Left cardiac atrium (tissue), 4 donors: Measurements from ENCODE around the gene GPC6. TPM values are rescaled to one million over a fixed set of nuclear protein-coding genes. Genes with fewer than 3 reads are reported as not detected.
"Not testable (repeated sequence)": the region's sequence is repeated elsewhere in the genome, so short reads cannot be mapped to it uniquely, and the experiment has no call there.

Experiments used
- ATAC-seq, 2 donors: fragments of 200-7000 bp; cut with Tn5 transposase; one replicate each; pipeline ENCODE4 v1.9.1; 2020; ENCODE audit warnings: mild to moderate bottlenecking in 2 of 2, moderate library complexity in 2 of 2
- DNase-seq: peaks from one replicate; pipeline ENCODE4 v3.0.0-alpha.2; 2020
- intact Hi-C, 2 donors: fragments of 100-400 bp; cut with DNase I; formaldehyde crosslinking; loops; one replicate each; pipeline versions ENCODE4 v1.14.1 to v1.15.1; 2022 to 2023
- total RNA-seq, 2 donors: library from RNA; stranded (reverse); fragmentation: NEBNext Ultra II Directional; extraction: Animal tissue kit (Norgen Biotek cat#: 25700); gene quantifications; one replicate each; pipeline ENCODE4 v1.2.1, GENCODE V29; 2021
- donor health status: DM: no; HTN: yes; CAD: no.
- donor health status: DM: no; HTN: yes; CAD: no; lungs with severe emphysema.
- donor health status: DM: yes; HTN: yes; CAD: no.
- donor health status: Dilated cardiomyopathy.

Gene GPC6
- total RNA-seq, 2 donors from 2014 or later = 2.8 to 5.4 TPM

GRCh38 chr13:94204163-94204562 is 977.6 kb downstream of the GPC6 start:
- DNase-seq = no peak
- no peak for ATAC-seq
- intact Hi-C loops = no loop called here

GRCh38 chr13:94204946-94205345 is 978.3 kb downstream of the GPC6 start:
- intact Hi-C loops = no loop called here
- ATAC-seq (no peak), DNase-seq (no peak)

DNA sequence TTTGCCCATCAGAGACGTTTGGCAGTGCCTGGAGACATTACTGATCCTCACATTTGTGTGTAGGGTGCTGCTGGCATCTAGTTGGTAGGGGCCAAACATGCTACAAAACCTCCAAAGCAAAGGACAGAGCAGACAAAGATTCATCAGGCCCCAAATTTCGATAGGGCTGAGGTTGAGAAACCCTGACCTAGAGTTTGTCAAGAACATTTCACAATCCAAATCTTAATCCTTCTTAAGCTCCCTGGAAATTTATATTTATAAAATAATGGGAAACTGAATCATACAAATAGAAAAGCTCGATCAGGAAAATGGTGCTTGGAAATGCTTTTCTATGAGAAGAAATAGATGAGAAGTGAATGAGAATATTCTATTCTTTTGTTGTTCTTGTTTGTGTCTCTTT is 979.3 kb downstream of the GPC6 start:
- intact Hi-C loops = no loop called here
- ATAC-seq = no peak
- DNase-seq = no peak

- DNase-seq = no peak
- no peak for ATAC-seq
- intact Hi-C loops = no loop called here
Measured at GRCh38 chr13:94209117-94209516, 982.5 kb downstream of the GPC6 start.

- DNase-seq, ATAC-seq, intact Hi-C loops: not testable (repeated sequence)
Measured at GRCh38 chr13:94209913-94210312, 983.3 kb downstream of the GPC6 start.

DNA sequence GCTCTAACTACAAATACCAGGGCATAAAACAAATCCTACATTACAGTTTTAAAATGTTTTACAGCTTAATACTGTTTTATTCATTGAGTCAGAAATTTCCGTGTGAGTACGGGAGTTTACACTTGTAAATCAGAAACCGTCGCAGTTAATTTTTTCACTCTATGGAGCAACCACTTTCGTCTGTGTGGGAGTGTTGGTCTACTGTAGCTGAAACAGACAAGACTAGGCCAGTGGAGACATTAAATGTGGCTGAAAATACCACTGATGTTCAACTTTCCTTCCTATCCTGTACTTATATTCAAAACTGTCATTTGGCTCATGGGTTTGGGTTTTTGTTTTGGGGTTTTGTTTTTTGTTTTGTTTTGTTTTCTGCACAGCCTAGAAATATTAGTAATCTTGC is 984.2 kb downstream of the GPC6 start:
- no peak for DNase-seq
- intact Hi-C loops = no loop called here

DNA sequence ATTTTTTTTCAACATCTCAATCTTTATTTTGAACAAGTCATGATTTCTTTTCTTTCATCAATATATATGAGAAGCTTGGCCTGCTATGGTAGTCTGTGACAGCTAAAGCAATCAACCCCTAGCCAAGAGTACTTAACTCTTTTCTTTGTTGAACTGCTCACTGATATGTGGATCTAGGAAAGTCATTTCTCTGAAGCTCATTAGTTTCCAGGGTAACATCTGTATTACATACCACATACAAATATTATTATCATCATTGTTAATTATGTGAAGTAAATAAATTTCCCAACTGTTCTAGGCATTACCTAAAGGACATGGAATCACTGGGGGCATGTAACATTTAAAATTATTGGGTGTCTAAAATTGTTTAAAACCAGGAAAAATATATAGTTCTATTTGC is 985.6 kb downstream of the GPC6 start:
- intact Hi-C loops = no loop called here
- ATAC-seq = no peak
- DNase-seq = no peak

More for the DNA sequence above, 984.2 kb downstream of the GPC6 start:
- peak in 1 of 2 donors; percentile 47 for ATAC-seq

DNA sequence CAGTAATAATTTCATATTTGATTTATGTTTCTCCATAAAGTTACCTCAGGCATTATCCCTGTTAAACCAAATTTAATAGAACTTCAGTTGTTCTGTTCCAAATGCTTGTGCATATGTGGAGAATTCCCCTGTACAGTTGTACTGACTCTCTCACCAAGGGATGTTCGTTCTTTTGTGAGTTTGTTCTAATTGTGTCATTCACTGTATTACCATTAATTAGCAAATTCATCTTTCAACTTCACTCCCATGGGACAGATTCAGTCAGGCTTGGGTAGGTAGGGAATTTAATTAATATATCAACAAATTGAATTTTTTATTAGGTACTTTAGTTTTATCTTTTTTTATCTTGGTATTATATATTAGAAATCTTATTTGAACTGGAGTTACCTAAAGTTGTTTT is 987.5 kb downstream of the GPC6 start:
- intact Hi-C loops = no loop called here
- no peak for ATAC-seq

DNA sequence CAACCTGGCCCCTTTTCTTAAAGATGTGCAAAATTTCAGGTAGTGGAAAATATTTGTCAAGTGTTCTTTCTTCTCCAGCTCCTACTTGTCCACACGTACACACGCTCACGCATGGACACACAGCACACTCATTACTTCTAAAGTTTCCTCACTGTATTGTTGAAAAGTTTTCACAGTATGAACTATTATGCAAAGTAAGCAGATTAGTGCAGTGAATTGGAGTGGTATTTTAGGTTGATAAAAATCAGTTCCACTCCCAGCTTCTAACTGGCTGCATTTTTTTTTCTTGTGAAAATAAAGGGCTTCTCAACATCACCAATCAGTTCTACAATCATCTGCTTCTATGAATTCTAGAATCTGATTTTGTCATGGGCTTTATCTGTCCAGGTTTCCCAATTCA is 988.4 kb downstream of the GPC6 start:
- no peak for DNase-seq
- no peak for ATAC-seq
- intact Hi-C loops = no loop called here

More for the DNA sequence above, 987.5 kb downstream of the GPC6 start:
- DNase-seq = no peak

DNA sequence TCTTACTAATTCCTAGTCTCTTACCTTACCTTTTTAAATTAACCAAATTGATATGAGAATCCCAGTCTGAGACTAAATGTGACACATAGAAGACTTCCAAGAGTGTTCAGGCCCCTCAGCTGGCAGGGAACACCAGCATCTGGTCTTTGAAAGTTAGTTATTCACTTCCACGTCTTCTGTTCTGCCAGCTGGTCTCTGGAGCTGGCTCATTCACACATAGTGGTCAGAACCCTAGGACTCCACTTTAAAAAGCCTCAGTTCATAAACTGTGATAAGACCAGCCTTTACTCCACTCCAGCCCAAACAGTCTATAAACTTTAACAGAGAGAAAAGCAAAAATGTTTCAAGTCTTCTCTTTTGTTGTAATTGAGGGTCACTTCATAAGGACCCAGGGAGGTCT is 989.9 kb downstream of the GPC6 start:
- ATAC-seq = no peak
- DNase-seq = no peak
- intact Hi-C loops = no loop called here

DNA sequence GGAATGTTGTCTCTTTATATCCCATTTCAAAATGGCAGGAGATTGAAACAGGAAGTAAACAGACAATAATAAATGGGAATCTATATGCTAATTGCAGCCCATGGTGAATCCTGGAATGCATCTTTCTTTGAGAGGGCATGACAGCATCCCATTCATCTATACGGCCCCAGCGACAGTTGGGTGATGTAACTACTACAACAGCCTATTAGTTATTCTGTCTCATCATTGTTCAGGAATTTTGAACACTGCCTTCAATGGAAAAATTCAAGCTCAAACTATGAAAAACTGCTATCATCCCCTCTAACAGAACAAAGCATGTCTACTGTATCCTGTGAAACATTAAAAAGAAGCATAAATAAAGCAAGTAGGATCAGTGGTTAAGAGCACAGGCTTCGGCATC is 990.8 kb downstream of the GPC6 start:
- no peak for ATAC-seq
- DNase-seq = no peak
- intact Hi-C loops = no loop called here

- intact Hi-C loops = no loop called here
- ATAC-seq = no peak
- DNase-seq = no peak
Measured at GRCh38 chr13:94218537-94218936, 991.9 kb downstream of the GPC6 start.

- intact Hi-C loops = no loop called here
- ATAC-seq = no peak
- DNase-seq = no peak
Measured at GRCh38 chr13:94218951-94219350, 992.3 kb downstream of the GPC6 start.

- ATAC-seq = no peak
- DNase-seq = no peak
- intact Hi-C loops = no loop called here
Measured at GRCh38 chr13:94224670-94225069, 998.1 kb downstream of the GPC6 start.

- intact Hi-C loops = no loop called here
- ATAC-seq (no peak), DNase-seq (no peak)
Measured at GRCh38 chr13:94227255-94227879, 1000.8 kb downstream of the GPC6 start.

GRCh38 chr13:94228763-94229162 is 1002.2 kb downstream of the GPC6 start:
- intact Hi-C loops = no loop called here
- ATAC-seq = peak; percentile 68 to 73
- no peak for DNase-seq

- ATAC-seq (no peak), DNase-seq (no peak)
Measured at GRCh38 chr13:94232161-94232950, 1005.7 kb downstream of the GPC6 start.

DNA sequence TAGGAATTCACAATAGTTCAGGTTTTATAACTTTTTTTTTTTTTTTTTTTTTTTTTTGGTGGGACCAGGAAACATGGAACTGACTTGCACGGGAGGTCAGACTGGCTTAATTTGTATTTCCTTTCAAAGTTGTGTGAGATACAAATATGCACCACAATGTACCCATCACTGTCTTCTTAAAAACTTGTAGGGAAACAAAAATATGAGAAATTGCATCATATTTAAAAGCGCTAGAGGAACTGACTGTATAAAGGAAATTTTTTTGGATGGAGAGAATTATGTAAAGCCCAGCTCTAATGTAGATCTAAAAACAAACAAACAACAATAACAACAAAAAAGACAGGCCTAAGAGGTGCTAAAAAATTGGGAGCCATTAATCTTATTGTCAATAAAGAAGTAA is 1006.3 kb downstream of the GPC6 start:
- DNase-seq = no peak
- ATAC-seq = no peak
- intact Hi-C loops = no loop called here

More at GRCh38 chr13:94232161-94232950, 1005.7 kb downstream of the GPC6 start:
- intact Hi-C loops = no loop called here

DNA sequence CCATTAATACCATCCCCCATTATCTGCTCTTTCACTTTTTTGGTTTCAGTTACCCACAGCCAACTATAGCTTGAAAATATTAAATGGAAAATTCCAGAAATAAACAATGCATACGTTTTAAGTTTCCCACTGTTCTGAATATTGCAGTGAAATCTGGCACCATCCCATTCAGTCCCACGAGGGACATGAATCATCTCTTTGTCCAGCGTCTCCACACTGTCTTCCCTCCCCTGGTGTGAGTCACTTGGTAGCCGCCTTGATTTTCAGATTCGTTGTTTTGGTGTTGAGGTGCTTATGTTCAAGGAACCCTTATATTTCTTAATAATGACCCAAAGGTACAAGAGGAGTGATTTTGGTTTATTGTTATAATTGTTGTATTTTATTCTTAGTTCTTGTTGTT is 1006.8 kb downstream of the GPC6 start:
- peak in 1 of 2 donors; percentile 79 for ATAC-seq
- intact Hi-C loops = no loop called here
- DNase-seq = peak; percentile 39

DNA sequence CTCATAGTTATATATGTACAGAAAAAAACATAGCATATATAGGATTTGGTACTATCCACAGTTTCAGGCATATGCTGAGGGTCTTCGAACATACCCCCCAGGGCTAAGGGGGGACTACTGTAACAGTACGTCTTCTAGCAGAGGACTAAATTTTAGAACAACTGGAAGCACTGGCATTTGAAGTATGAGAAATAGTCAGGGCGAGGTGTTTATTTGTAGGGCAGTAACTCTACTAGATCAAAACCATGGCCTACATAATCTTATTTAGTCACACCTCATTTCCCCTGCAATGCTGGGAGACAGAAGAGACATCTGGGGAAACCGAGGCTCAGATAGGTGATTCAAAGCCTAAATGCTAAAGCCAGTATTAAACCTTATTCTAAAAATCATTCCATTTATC is 1007.2 kb downstream of the GPC6 start:
- DNase-seq = no peak
- intact Hi-C loops = no loop called here
- no peak for ATAC-seq

DNA sequence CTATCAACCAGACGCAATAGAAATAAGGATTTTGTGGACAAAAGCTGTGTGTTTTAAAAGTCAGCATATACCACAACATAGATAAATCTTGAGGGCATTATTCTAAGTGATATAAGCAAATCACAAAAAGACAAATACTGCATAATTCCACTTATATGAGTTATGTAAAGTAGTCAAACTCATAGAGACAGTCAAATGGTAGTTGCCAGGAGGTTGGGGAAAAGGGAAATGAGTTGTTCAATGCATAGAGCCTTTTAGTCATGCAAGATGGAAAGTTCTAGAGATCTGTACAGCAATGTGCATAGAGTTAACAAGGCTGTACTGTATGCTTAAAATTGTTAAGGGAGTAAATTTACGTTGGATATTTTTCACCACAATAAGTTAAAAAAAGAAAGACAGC is 1008.1 kb downstream of the GPC6 start:
- intact Hi-C loops = no loop called here
- DNase-seq = no peak
- ATAC-seq = no peak
